Stimulated activated CD4-positive, alpha-beta T cell treated with anti-CD3 and anti-CD28 coated beads, TNF-alpha, amount 100 ng/mL, for 1 hour (primary cell): ENCODE data around the gene MEX3A.
"Not testable (repeated sequence)": the region's sequence is repeated elsewhere in the genome, so short reads cannot be mapped to it uniquely, and the experiment has no call there.

Experiments used
- DNase-seq, 3 donors: peaks; one replicate each; pipeline ENCODE4 v3.0.0-alpha.2; 2020; ENCODE audit warnings: low read depth in 3 of 3, low spot score in 1 of 3

MEX3A gene

DNA sequence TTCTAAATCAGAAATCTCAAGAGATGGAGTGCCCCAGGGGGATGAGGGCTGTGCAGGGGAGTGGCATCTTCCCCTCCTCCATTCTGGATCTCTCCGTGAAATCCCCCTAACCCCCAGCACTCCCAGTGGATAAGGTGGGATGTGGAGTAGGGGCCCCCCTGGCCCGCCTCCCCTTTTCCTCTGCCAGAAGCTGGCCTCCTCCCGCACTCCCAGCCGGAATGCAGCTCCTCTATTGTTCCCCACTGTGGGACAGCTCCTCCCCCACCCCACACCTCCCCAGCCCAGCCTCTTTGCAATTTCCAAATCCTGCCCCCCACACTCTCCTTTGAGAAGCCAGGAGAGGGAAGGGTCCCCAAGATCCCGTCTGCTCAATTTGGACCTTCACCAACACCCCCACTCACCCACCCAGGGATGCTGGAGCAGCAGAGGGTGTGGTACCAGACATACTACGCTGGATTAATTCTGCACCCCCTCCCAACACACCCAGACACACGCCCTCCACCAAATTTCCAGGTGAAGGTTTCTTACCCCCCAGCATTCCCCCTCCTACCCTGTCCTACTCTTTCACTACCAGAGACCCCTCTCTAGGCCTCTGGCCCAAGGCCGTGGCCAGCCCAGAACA, 1.9 kb downstream of the MEX3A start:
- no peak for DNase-seq

DNA sequence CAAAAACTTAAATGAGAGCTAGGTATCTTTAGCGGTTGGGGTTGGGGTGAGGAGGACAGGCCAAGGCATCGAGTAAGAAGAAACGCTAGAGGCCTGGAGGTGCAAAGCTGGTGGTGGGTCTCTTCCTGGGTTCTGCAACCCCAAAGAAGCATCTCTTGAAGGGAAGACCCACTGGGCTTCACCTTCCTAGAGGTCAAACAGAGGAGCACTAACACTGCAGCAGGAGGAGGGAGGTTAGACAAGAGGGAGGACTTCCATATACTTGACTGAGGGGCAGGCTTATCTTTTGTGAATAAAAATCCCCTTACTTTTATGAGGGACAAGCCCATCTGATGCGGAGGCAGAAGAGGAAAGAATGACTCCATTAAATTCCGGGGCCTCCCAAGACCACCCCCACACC, 2.5 kb downstream of the MEX3A start:
- no peak for DNase-seq

DNA sequence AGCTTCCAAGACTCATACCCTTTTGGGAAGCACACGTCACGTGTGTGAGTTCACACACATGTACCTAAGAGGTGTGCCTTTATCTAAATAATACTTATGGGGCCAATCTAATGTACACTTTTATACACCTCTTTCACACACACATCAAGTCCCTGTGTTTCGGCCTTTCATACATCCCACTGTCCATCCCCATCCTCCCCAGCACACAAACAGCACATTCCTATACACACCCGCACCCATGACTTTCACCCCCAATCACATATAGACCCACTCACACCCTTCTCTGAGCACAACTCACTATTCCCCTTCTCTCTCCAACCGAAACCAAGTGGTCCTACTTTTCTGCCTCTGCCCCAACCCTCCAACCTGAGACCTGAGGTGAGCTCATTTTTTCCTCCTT, 3.5 kb downstream of the MEX3A start:
- DNase-seq: no peak

DNA sequence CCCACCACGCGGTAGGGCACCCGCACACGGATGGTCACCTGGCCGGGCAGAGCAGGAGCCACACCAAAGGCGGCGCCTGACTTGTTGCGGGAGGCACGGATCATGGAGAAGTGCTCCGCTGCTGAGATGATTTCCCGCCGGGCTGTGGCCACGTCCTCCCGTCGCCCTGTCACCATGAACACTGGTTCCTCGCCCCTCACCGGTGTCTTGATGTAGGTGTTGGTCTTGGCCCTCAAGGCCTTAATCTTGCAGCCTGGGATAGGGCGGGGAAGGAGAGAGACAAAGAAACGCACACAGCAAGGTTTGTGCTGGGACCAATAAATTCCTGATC, 4.9 kb downstream of the MEX3A start:
- DNase-seq: no peak

DNA sequence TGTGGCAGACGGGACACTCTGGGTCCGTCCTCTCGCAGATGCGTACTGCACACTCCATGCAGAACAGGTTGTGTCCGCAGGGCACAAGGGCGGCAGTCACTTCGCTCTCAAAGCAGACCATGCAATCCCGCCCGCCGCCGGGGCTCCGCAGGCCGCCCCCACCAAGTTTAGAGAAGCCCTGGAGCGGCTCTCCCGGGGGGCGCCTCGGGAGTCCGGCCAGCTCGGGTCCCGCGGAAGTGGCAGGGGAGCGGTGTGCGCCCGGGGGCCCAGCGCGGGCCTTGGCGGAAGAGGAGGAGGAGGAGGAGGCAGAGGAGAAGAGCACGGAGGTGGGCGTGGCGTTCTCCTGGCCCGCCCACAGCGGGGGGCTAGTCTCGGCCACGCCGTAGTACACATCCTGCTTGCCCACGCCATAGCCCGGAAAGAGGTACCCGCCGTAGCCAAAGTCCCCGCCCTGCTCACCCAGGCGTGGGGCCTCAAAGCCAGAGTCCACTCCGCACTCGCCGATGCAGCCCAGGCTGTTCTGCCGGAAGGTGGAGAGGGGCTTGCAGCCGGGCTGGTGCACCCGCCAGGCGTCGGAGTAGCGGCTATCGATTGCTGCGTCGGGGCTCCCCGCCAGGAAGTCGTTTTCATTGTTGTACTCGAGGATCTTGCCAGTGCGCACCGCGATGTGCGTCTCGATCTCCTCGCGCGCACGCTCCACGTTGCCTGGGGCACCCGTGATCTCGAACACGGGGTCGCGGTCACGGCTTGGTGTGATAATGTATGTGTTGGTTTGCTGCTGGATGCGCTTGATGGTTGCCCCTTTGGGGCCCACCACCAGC, 5.4 kb downstream of the MEX3A start:
- no peak for DNase-seq

DNA sequence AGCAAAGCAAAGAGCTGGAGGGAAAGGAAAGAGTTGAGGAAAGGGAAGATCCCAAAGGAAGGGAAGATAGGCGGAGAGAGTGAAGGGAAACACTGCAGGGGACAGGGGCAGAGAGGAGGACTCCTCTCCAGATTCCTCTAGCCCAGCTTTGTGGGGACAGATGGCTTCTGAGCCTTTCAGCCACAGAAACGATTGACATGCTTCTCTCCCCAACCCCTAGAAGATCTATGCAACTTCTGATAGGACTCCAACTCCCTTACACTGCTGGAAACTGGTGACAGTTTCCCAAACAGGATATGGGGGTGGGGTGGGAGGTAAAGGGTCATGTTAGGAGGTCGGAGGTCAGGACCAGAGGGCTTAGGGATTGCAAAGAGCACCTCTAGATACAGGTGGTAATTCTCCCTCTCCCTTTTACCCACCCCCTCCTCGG, 6.5 kb downstream of the MEX3A start:
- DNase-seq: no peak

DNA sequence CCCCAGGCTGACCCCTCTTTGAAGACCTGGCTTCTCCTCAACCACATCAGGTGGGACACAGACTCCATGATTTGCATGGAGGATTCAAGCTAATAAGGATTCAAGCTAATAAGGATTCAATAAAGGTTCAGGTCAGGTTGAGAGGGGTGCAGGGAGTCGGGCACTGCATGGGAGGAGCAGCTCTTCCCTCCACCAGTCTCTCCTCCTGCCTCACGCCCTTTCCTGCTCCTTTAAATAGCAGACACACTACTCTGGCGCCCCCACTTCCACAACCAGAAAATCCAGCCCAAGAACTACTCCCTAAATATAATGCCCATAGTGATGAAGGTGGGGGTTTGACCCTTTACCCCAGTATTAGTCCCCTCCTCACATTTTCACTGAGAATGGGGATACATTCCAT, 7.1 kb downstream of the MEX3A start:
- DNase-seq: no peak

DNA sequence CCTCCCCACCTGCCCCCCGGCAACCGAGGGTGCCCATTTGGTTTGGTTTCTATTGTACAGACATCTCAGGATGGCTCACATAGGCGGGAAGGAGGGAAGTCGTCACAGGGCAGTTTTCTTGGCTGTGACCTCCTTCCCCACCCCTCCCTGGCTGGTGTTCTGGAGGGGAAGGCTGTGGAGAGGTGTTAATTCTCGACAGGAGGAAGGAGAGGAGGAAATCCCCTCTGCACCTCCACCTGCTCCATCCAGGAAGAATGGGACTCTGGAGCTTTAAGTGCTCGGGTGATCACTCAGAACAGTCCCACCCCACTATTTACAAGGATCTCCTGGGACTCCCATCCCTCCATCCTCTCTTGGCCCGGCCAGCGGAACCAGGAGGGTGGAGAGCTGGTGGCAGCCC, 7.6 kb downstream of the MEX3A start:
- DNase-seq: no peak

DNA sequence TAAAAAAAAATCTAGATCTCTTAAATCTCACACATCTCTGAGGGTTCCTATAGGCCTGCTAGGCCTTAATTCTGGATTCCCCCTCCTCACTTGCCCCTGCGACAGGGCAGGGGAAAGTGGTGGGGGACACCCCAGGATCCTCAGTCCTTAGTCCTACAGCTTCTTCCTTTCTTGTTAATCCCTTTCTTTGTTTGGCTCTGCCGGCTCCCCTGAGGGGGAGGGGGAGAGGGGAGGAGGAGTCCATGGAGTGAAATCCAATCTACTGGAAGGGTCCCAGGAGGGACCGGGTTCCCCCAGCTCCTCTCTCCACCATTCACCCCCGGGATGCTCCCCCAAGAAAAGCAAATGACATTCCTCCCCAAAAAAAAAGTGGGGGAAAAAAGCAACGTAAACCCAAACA, 8.5 kb downstream of the MEX3A start:
- no peak for DNase-seq

DNA sequence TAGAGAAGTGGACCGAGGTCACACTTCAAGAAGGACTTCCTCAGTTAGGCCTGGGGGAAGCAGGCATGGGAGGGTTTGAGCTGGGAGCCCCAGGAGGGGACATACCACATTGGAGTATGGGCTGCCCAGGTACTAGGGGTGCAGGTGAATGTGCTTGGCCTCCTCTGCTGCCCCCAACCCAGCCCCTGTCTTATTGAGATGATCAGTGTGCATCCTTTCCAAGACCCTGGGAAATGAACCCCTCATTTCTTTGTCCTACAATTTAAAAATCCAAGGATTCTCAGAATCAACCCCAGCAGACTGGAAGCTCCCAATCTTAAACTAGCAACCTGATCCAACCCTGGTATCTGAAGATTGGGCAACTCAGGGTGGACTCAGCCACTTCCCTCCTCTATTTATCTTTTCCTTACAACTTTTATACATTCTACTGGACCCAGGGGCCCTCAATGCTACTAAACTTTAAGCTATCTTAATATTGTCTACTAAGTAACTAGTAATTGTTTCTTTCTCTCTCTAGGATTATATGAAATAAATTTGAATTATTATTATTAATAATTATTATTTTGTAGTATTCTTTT, 9.1 kb downstream of the MEX3A start:
- DNase-seq: no peak

DNA sequence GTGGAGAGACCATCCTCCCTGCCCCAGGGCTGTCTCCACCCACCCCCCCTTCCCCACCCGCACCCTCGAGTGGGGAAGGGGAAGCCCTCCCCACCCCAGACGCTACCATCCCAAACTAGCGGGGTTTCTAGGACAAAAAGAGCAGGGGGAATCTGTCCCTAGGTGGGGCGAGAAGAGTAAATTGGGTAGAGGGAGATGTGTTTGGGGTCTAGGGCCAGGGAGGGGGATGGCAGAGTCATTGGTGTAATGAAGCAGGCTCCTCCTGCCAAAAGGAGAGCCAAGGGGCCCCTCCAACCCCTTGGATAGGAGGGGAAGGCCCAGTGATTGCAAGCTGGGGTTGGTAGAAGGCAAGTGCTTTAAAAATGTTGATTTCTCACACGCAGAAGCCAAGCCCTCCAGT, 10.0 kb downstream of the MEX3A start:
- DNase-seq: no peak

DNA sequence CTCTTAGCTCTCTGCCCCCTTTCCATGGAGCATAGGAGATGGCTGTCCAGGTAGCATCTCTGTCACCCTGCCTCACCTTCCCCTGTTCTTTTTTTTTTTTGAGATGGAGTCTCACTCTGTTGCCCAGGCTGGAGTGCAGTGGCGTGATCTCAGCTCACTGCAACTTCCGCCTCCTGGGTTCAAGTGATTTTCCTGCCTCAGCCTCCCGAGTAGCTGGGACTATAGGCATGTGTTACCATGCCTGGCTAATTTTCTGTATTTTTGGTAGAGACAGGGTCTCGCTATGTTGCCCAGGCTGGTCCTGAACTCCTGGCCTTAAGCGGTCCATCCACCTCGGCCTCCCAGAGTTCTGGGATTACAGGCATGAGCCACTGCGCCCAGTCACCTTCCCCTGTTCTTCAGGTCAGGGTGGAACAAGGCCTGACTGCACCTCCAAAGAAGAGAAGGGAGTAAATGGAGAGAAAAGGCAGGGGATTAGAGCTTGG, 10.9 kb downstream of the MEX3A start:
- not testable (repeated sequence) for DNase-seq

DNA sequence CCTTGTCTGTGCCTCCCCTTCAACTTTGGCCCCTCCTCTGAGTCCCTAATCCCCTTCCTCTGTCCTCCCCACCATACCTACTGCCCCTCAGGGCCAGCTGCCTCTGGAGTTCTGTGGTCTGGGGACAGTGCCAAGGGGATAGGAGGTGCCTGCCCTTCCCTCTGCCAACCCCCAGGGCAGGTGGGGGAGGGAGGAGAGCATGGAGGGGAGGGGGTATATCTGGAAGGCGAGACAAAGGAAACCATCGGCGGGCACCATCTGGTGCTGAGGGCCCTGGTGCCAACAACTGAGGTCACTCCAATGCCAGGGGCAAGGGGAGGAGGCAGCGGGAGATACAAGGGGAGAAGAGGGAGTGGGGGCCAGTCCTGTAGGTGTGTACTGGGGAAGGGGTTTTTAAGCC, 11.7 kb downstream of the MEX3A start:
- no peak for DNase-seq

DNA sequence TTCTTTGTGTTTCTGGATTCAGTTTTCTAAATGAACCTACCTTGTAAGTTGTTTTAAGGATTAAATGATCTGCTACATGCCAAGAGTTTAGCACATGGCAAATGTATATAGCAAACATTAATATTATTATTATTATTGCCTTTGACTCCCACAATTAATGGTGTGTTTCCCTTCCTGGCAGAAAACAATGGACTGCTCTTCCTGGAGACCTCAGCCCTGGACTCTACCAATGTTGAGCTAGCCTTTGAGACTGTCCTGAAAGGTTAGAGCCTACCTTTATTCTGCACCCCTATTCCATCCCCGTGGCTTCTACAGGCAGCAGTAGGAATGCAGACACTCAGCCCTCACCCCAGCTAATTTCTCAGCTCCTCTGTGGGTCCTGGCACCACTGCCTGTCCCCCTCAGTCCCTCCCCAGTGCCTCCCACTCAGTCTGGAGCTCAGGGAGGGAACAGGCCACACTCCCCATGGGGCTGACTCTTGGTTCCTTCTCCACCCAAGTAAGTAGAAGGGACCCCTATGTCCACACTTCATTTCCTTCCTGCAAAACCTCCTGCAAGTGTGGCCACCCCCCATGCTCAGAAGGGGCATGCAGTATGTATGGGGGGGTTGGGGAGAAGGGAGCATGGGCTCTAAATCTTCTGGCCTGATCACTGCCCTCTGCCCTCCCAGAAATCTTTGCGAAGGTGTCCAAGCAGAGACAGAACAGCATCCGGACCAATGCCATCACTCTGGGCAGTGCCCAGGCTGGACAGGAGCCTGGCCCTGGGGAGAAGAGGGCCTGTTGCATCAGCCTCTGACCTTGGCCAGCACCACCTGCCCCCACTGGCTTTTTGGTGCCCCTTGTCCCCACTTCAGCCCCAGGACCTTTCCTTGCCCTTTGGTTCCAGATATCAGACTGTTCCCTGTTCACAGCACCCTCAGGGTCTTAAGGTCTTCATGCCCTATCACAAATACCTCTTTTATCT, 12.5 kb downstream of the MEX3A start:
- no peak for DNase-seq

DNA sequence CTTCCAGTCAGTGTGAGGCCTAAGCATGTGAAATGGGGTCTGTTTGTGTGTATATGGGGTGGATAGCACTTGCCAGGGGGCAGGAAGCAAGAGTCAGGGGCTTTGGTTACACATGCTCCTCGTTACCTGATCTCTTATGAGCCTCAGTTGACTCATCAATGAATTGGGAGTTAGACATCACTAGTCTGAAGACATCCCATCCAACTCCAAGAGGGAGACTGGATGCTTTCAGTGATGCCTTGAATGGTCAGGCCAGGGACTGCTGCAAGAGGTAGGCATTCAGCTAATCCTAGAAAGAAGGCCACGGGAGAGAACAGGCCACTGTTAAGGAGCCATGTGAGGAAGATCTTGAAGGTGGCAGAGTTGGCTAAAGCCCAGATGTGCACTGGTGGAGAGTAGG, 15.0 kb downstream of the MEX3A start:
- DNase-seq: no peak

DNA sequence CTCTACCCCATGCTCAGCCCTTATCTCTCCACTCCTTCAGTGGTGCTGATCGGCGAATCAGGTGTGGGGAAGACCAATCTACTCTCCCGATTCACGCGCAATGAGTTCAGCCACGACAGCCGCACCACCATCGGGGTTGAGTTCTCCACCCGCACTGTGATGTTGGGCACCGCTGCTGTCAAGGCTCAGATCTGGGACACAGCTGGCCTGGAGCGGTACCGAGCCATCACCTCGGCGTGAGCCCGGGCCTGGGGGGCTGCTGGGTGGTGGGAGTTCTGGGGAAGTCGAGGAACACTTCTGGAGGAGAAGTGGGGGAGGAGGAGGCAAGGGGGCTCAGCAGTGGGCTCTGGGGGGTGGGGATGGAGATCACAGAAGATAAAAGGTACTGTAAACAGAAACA, 16.4 kb downstream of the MEX3A start:
- no peak for DNase-seq

DNA sequence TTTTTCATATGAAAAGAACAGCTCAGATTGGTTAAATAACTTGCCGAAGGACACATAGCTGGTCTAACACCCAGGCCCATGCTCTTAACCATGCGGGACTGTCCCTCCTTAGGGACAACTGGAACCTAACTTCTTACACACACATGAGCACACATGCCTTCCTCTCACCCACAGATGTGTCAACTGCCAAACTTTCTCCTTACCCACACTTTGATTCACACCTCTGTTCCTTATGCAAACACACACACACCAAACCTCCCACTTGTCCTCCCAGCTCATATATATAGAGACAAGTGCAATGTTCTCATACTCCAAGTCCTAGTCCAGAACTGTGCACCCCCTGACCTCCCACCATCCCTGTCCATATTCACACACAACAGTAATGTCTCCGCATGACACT, 17.1 kb downstream of the MEX3A start:
- DNase-seq: no peak

DNA sequence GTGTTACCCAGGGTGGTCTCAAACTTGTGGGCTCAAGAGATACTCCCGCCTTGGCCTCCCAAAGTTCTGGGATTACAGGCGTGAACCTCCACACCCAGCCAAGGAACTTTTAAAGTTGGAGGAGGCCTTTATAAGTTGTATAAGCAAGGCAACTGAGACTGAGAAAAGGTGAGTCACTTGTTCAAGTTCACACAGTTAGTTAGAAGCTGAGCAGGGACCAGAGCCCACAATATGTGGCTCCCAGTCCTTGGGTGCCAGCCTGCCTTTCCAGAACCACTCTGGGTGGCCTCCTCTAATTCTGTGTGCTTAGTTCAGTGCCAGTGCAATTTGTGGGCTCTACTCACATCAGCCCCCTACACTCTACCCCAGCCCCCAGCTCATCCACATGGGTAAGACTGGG, 17.6 kb downstream of the MEX3A start:
- DNase-seq: no peak

DNA sequence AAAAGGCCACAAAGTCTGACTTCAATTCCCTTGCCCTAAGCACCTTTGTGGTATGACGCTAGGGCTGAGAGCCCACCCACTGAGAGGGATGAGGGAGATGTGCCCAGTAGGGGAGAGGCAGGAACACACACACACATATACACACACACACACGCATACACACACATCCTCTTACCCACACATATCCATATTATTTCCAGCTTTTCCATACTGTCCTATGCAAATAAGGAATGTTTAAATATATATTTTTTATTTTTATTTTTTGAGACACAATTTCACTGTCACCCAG, 18.3 kb downstream of the MEX3A start:
- DNase-seq: no peak

DNA sequence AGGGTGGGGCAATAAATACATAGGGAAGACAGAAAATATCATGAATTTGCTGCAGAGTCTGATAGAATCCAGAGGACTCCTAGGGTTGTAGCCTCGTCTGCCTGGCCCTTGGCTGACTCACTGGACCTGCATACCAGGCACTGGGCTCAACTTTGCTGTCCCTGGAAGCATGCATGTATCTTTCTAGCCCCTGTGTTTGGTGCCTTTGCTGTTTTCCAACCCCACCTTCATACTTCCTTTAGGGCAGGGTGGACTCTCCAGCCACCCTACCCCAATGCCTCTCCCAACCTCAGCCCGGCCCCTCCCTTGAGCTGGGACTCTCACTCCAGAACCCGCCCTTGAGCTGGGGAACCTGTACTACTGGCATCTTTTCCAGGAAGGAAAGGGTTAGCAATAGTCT, 20.1 kb downstream of the MEX3A start:
- DNase-seq: no peak

DNA sequence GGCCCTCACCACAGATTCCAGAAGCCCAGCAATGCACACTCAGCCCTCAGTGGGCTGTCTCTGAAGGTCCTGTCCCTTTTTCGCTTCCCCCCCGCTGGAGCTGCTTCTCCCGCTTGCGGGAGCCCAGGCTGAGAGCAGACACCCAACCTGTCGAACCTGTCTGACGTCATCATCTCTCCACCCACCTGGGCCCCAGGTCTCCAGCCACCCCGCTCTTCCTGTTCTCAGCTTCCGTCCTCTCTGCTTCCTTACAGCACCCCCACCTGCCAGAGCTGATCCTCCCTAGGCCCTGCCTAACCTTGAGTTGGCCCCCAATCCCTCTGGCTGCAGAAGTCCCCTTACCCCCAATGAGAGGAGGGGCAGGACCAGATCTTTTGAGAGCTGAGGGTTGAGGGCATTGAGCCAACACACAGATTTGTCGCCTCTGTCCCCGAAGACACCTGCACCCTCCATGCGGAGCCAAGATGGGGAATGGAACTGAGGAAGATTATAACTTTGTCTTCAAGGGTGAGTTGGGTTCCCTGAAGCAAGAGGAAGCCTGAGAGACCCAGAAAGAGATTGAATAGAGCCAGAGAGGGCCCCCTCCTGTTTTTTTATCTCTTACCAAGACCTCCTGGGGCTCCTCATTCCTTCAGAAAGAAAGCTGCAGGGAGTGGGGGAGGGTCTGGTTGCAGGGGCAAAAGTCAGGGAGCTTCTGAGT, 21.2 kb downstream of the MEX3A start, which contains the start of gene RAB25:
Gene RAB25, plus strand, starts transcription at position 224 of the 700 bp plus-strand sequence. Its CDS starts 241 bp downstream, at position 465.
- no peak for DNase-seq
